Mucosa of rectum (tissue), 2 donors: ENCODE results near the gene ZMAT5.

Experiments
- H3K27ac ChIP-seq, 2 donors: one replicate each; pipeline ENCODE4 v1.7.0; 2013; ENCODE audit warnings: inconsistent platforms in 2 of 2, low read depth in 2 of 2, low read length in 2 of 2
- H3K27me3 ChIP-seq, 2 donors: one replicate each; pipeline ENCODE4 v1.7.0; 2013; ENCODE audit warnings: low read length in 2 of 2; ENCODE audit not compliant: control insufficient read depth in 2 of 2, insufficient read depth in 2 of 2
- H3K36me3 ChIP-seq, 2 donors: one replicate each; pipeline ENCODE4 v1.7.0; 2013; ENCODE audit warnings: low read length in 2 of 2; ENCODE audit not compliant: control insufficient read depth in 2 of 2, insufficient read depth in 2 of 2
- H3K4me1 ChIP-seq, 2 donors: one replicate each; pipeline ENCODE4 v1.7.0; 2013; ENCODE audit warnings: low read length in 2 of 2, mild to moderate bottlenecking in 1 of 2; ENCODE audit not compliant: control insufficient read depth in 2 of 2, insufficient read depth in 2 of 2
- H3K4me3 ChIP-seq, 2 donors: one replicate each; pipeline ENCODE4 v1.7.0; 2013; ENCODE audit warnings: low read length in 2 of 2
- H3K9ac ChIP-seq, 2 donors: one replicate each; pipeline ENCODE4 v1.7.0; 2013; ENCODE audit warnings: low read length in 2 of 2, low read depth in 1 of 2, mild to moderate bottlenecking in 1 of 2
- H3K9me3 ChIP-seq, 2 donors: one replicate each; pipeline ENCODE4 v1.7.0; 2013; ENCODE audit warnings: low read length in 2 of 2; ENCODE audit not compliant: control insufficient read depth in 2 of 2
- donor health status: healthy.
- donor health status: Normal muscosa, but diverticular disease.

Gene ZMAT5

GRCh38 chr22:29747832-29748231, 19.0 kb downstream of the ZMAT5 start:
- H3K9me3 ChIP-seq: no peaks in the 10 kb centered on the region
- H3K4me1 ChIP-seq: no peaks in the 10 kb centered on the region
- H3K27ac ChIP-seq: no peak overlapping the region
- no peak overlapping the region for H3K4me3 ChIP-seq
- H3K9ac ChIP-seq: no peak overlapping the region
- peaks cover 12 to 17% of the 10 kb centered on the region in 2 donors for H3K36me3 ChIP-seq
- H3K27me3 ChIP-seq: no peaks in the 10 kb centered on the region

GRCh38 chr22:29744902-29745301, 21.9 kb downstream of the ZMAT5 start:
- no peak overlapping the region for H3K27ac ChIP-seq
- H3K27me3 ChIP-seq: no peaks in the 10 kb centered on the region
- no peaks in the 10 kb centered on the region for H3K4me1 ChIP-seq
- no peak overlapping the region for H3K4me3 ChIP-seq
- H3K36me3 ChIP-seq: peaks cover 12 to 31% of the 10 kb centered on the region in 2 donors
- no peaks in the 10 kb centered on the region for H3K9me3 ChIP-seq
- no peak overlapping the region for H3K9ac ChIP-seq

- Histone ChIP-seq H3K4me3 (no peak overlapping the region), H3K36me3 (peaks cover 9 to 34% of the 10 kb centered on the region in 2 donors), H3K9me3 (no peaks in the 10 kb centered on the region), H3K9ac (no peak overlapping the region), H3K27me3 (no peaks in the 10 kb centered on the region), H3K4me1 (no peaks in the 10 kb centered on the region), H3K27ac (no peak overlapping the region)
Observed at GRCh38 chr22:29742326-29742725, 24.5 kb downstream of the ZMAT5 start.

- no peak overlapping the region for H3K27ac ChIP-seq
- no peaks in the 10 kb centered on the region for H3K27me3 ChIP-seq
- H3K4me3 ChIP-seq: no peak overlapping the region
- H3K9ac ChIP-seq: no peak overlapping the region
- peaks cover 7 to 30% of the 10 kb centered on the region in 2 donors for H3K36me3 ChIP-seq
- H3K9me3 ChIP-seq: no peaks in the 10 kb centered on the region
- H3K4me1 ChIP-seq: no peaks in the 10 kb centered on the region
Observed at GRCh38 chr22:29741926-29742325, 24.9 kb downstream of the ZMAT5 start.

GRCh38 chr22:29740216-29740615, 26.6 kb downstream of the ZMAT5 start:
- no peaks in the 10 kb centered on the region for H3K27me3 ChIP-seq
- H3K4me3 ChIP-seq: no peak overlapping the region
- H3K9me3 ChIP-seq: no peaks in the 10 kb centered on the region
- no peak overlapping the region for H3K27ac ChIP-seq
- no peak overlapping the region for H3K9ac ChIP-seq
- peaks cover 0 to 25% of the 10 kb centered on the region in 2 donors for H3K36me3 ChIP-seq
- H3K4me1 ChIP-seq: no peaks in the 10 kb centered on the region

GRCh38 chr22:29739346-29739875, 27.4 kb downstream of the ZMAT5 start:
- Histone ChIP-seq H3K27me3 (no peaks in the 10 kb centered on the region), H3K36me3 (peaks cover 0 to 25% of the 10 kb centered on the region in 2 donors), H3K4me3 (no peak overlapping the region), H3K9ac (no peak overlapping the region), H3K4me1 (no peaks in the 10 kb centered on the region), H3K27ac (no peak overlapping the region), H3K9me3 (no peaks in the 10 kb centered on the region)

GRCh38 chr22:29738118-29738815, 28.5 kb downstream of the ZMAT5 start:
- no peaks in the 10 kb centered on the region for H3K27me3 ChIP-seq
- no peaks in the 10 kb centered on the region for H3K9me3 ChIP-seq
- H3K4me3 ChIP-seq: no peak overlapping the region
- H3K27ac ChIP-seq: no peak overlapping the region
- no peak overlapping the region for H3K9ac ChIP-seq
- H3K4me1 ChIP-seq: peaks cover 0 to 6% of the 10 kb centered on the region in 2 donors
- H3K36me3 ChIP-seq: peaks cover 0 to 25% of the 10 kb centered on the region in 2 donors

- Histone ChIP-seq H3K4me3 (no peak overlapping the region), H3K27ac (no peak overlapping the region), H3K4me1 (peaks cover 0 to 6% of the 10 kb centered on the region in 2 donors), H3K9me3 (no peaks in the 10 kb centered on the region), H3K9ac (no peak overlapping the region), H3K36me3 (peaks cover 0 to 24% of the 10 kb centered on the region in 2 donors), H3K27me3 (no peaks in the 10 kb centered on the region)
Observed at GRCh38 chr22:29737251-29738117, 29.3 kb downstream of the ZMAT5 start.

GRCh38 chr22:29735416-29735815, 31.4 kb downstream of the ZMAT5 start:
- Histone ChIP-seq H3K9me3 (no peaks in the 10 kb centered on the region), H3K27me3 (no peaks in the 10 kb centered on the region), H3K36me3 (peaks cover 0 to 16% of the 10 kb centered on the region in 2 donors), H3K27ac (no peak overlapping the region), H3K4me3 (no peak overlapping the region), H3K4me1 (peaks cover 0 to 6% of the 10 kb centered on the region in 2 donors), H3K9ac (no peak overlapping the region)

- H3K36me3 ChIP-seq: peaks cover 0 to 11% of the 10 kb centered on the region in 2 donors
- no peak overlapping the region for H3K27ac ChIP-seq
Observed at GRCh38 chr22:29734838-29735237, 32.0 kb downstream of the ZMAT5 start.

More at GRCh38 chr22:29734838-29735237, 32.0 kb downstream of the ZMAT5 start:
- Histone ChIP-seq H3K27me3 (no peaks in the 10 kb centered on the region), H3K9me3 (no peaks in the 10 kb centered on the region), H3K4me3 (no peak overlapping the region), H3K4me1 (peaks cover 0 to 6% of the 10 kb centered on the region in 2 donors), H3K9ac (no peak overlapping the region)
